HUES64 (cell line): ENCODE data around the gene STAP1.

ENCODE experiments used
- H3K27ac ChIP-seq: 2 replicates; pipeline ENCODE4 v1.7.0; 2013; ENCODE audit warnings: low read depth, low read length, inconsistent platforms
- H3K27me3 ChIP-seq: 2 replicates; pipeline ENCODE4 v1.6.1; 2013; ENCODE audit warnings: mild to moderate bottlenecking, low read length; ENCODE audit not compliant: insufficient read depth
- H3K36me3 ChIP-seq: 2 replicates; pipeline ENCODE4 v1.6.1; 2013; ENCODE audit warnings: mild to moderate bottlenecking, low read length; ENCODE audit not compliant: insufficient read depth
- H3K4me1 ChIP-seq: 2 replicates; pipeline ENCODE4 v1.6.1; 2013; ENCODE audit warnings: mild to moderate bottlenecking, low read length, moderate library complexity; ENCODE audit not compliant: insufficient read depth
- H3K4me3 ChIP-seq: 2 replicates; pipeline ENCODE4 v1.5.1; 2013; ENCODE audit warnings: mild to moderate bottlenecking, low read length, moderate library complexity
- H3K9ac ChIP-seq: 2 replicates; pipeline ENCODE4 v1.6.1; 2013; ENCODE audit warnings: mild to moderate bottlenecking, low read depth, low read length
- H3K9me3 ChIP-seq: 2 replicates; pipeline ENCODE4 v1.6.1; 2013; ENCODE audit warnings: low read depth, low read length; ENCODE audit not compliant: insufficient read depth
- WGBS: fragments of 150-250, 120-280 bp; methylation state at CpG from one replicate; pipeline ENCODE4 v1.1.7; 2013; ENCODE audit warnings: missing lambda C conversion rate; 5-methylcytosine and 5-hydroxymethylcytosine counted together

Gene STAP1

GRCh38 chr4:67556436-67556835 is 2.1 kb upstream of the STAP1 start:
- H3K4me1 ChIP-seq = no peaks in the 10 kb centered on the region
- H3K9me3 ChIP-seq = no peaks in the 10 kb centered on the region
- no peak overlapping the region for H3K4me3 ChIP-seq
- no peak overlapping the region for H3K27ac ChIP-seq
- H3K36me3 ChIP-seq = no peaks in the 10 kb centered on the region
- no peaks in the 10 kb centered on the region for H3K27me3 ChIP-seq
- WGBS = 97% methylated on average over 1 of the region's 2 CpGs
- no peak overlapping the region for H3K9ac ChIP-seq

DNA sequence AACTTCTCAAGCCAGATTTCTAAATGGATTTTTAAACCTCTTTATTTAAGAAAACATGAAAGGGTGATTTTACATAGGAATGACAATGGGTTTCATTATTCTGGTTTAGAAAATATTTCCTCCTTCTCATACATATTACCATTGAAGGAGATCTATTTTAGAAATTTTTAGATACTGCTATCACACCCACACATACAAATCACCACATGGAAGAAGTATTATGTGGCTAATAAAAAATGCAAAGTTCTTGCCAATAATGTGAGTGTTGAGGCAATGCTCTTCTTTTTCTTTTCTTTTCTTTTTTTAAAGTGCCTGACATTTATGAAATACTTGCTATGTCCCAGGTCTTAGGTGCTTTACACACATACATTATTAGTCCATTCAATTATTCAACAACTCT is 6.8 kb downstream of the STAP1 start:
- no peaks in the 10 kb centered on the region for H3K4me1 ChIP-seq
- H3K4me3 ChIP-seq = no peak overlapping the region
- no peaks in the 10 kb centered on the region for H3K9me3 ChIP-seq
- no peak overlapping the region for H3K27ac ChIP-seq
- H3K9ac ChIP-seq = no peak overlapping the region
- H3K36me3 ChIP-seq = no peaks in the 10 kb centered on the region
- H3K27me3 ChIP-seq = no peaks in the 10 kb centered on the region

DNA sequence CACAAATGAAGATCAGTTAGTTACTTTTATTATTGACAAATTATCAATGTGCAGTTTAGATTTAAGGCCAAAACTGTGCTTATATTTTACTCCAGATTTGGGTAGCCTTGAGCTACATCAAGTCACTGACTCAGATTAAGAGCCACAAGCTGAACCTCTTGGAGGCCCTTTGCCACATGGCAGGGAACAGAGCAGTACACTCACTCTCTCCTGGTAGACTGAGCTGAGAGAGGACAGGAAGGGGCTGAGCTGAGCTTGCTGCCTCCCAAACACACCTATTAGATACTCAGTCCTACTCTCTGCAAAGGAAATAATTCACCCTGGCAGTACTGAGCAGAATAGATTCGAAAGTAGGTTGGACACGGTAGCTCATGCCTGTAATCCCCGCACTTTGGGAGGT is 7.8 kb downstream of the STAP1 start:
- no peak overlapping the region for H3K27ac ChIP-seq
- H3K4me1 ChIP-seq = no peaks in the 10 kb centered on the region
- no peak overlapping the region for H3K4me3 ChIP-seq
- WGBS = 98% methylated on average over 3 of the region's 3 CpGs
- no peaks in the 10 kb centered on the region for H3K27me3 ChIP-seq
- H3K9ac ChIP-seq = no peak overlapping the region
- H3K36me3 ChIP-seq = no peaks in the 10 kb centered on the region
- no peaks in the 10 kb centered on the region for H3K9me3 ChIP-seq

GRCh38 chr4:67568820-67569219 is 10.3 kb downstream of the STAP1 start:
- Histone ChIP-seq H3K36me3 (no peaks in the 10 kb centered on the region), H3K4me3 (no peak overlapping the region), H3K4me1 (no peaks in the 10 kb centered on the region), H3K9ac (no peak overlapping the region), H3K27ac (no peak overlapping the region), H3K27me3 (no peaks in the 10 kb centered on the region), H3K9me3 (no peaks in the 10 kb centered on the region)
- WGBS = 100% methylated on average over 1 of the region's 2 CpGs

DNA sequence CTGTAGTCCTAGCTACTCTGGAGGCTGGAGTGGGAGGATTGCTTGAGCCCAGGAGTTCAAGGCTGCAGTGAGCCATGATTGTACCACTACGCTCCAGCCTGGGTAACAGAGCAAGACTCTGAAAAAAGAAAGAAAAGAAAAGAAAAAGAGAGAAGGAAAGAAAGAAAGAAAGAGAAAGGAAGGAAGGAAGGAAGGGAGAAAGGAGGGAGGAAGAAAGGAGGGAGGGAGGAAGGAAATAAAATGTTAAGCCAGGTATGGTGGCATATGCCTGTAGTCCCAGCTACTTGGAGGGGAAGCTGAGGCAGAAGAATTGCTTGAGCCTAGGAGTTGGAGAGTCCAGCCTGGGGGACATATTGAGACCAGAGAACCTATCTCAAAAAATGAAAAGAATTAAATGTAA is 12.0 kb downstream of the STAP1 start:
- 97% methylated on average over 1 of the region's 1 CpG for WGBS
- Histone ChIP-seq H3K36me3 (no peaks in the 10 kb centered on the region), H3K4me3 (no peak overlapping the region), H3K27ac (no peak overlapping the region), H3K4me1 (peaks cover 2% of the 10 kb centered on the region; the same call in 1 of the 2 replicates), H3K27me3 (no peaks in the 10 kb centered on the region), H3K9ac (no peak overlapping the region), H3K9me3 (no peaks in the 10 kb centered on the region)

GRCh38 chr4:67571975-67572374 is 13.4 kb downstream of the STAP1 start:
- no peak overlapping the region for H3K27ac ChIP-seq
- no peaks in the 10 kb centered on the region for H3K36me3 ChIP-seq
- H3K4me1 ChIP-seq = peaks cover 7% of the 10 kb centered on the region; the same call in 1 of the 2 replicates
- no peaks in the 10 kb centered on the region for H3K9me3 ChIP-seq
- no peaks in the 10 kb centered on the region for H3K27me3 ChIP-seq
- WGBS = 97% methylated on average over 1 of the region's 1 CpG
- no peak overlapping the region for H3K4me3 ChIP-seq
- no peak overlapping the region for H3K9ac ChIP-seq

DNA sequence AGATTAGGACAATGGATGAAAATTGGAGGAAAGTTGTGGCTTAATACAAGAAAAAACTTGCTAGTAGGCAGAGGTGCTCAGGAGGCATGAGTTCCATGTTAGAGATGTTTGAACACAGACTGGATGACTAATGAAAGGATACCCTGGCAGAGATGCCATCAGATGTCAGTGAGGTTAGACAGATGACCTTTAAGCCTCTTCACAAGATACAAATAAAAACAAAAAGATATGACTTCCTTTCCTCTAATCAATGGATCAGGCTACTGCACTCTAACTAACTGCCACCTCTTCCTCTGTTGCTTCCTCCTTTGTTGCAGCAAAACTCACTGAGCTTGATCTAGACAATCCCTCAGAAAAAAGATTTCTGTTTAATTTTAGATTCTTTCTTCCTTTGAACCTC is 14.7 kb downstream of the STAP1 start:
- Histone ChIP-seq H3K9me3 (no peaks in the 10 kb centered on the region), H3K36me3 (no peaks in the 10 kb centered on the region), H3K4me3 (no peak overlapping the region), H3K27me3 (no peaks in the 10 kb centered on the region), H3K9ac (no peak overlapping the region), H3K4me1 (peaks cover 7% of the 10 kb centered on the region; the same call in 1 of the 2 replicates), H3K27ac (no peak overlapping the region)

DNA sequence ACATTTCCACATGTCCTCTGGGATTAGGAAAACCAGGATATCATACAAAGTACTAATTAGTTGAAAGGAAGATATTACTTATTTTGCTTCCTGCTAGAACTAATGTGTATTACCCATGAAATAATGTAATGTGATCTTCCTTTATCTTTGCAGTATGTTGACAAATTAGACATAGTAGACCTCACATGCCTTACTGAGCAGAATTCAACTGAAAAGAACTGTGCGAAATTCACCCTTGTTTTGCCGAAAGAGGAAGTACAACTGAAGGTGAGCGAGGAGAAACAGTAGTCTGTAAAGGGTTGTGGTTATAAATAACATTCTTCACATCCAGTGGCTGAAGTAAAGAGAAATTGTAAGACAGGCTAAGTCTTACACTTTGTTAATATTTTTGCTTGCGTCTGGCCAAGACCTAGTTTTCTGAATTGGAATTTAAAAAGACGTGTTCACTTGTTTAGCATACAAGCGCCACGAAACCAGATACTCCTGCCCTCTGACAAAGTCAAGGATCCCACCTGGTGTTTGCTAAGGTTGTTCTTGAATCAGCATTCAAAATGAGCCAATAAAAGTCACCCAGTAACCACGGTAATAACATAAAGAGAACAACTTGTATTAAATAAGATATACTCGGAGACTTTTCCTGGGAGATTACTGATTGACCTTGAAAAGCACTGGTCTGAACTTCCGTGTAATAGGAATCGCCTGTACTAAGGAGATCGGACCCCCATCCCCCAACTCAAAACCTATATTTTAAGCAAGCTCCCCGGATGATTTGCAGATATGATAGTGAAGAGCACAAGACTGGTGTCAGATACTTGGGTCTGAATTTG is 16.9 kb downstream of the STAP1 start:
- Histone ChIP-seq H3K9me3 (no peaks in the 10 kb centered on the region), H3K9ac (no peak overlapping the region), H3K27me3 (no peaks in the 10 kb centered on the region), H3K4me1 (peaks cover 7% of the 10 kb centered on the region; the same call in 1 of the 2 replicates), H3K27ac (no peak overlapping the region), H3K4me3 (no peak overlapping the region), H3K36me3 (no peaks in the 10 kb centered on the region)
- 90% methylated on average over 10 of the region's 13 CpGs for WGBS

- 83% methylated on average over 2 of the region's 4 CpGs for WGBS
- no peaks in the 10 kb centered on the region for H3K9me3 ChIP-seq
- H3K36me3 ChIP-seq = no peaks in the 10 kb centered on the region
- no peak overlapping the region for H3K27ac ChIP-seq
- no peak overlapping the region for H3K9ac ChIP-seq
- peaks cover 7% of the 10 kb centered on the region; the same call in 1 of the 2 replicates for H3K4me1 ChIP-seq
- no peaks in the 10 kb centered on the region for H3K27me3 ChIP-seq
- no peak overlapping the region for H3K4me3 ChIP-seq
Observed at GRCh38 chr4:67576059-67576466, 17.5 kb downstream of the STAP1 start.

- Histone ChIP-seq H3K4me1 (peaks cover 7% of the 10 kb centered on the region; the same call in 1 of the 2 replicates), H3K9me3 (no peaks in the 10 kb centered on the region), H3K36me3 (no peaks in the 10 kb centered on the region), H3K27ac (no peak overlapping the region), H3K4me3 (no peak overlapping the region), H3K27me3 (no peaks in the 10 kb centered on the region), H3K9ac (no peak overlapping the region)
- no CpG with 5 or more reads among the region's 1 CpG for WGBS
Observed at GRCh38 chr4:67576538-67576937, 18.0 kb downstream of the STAP1 start.

DNA sequence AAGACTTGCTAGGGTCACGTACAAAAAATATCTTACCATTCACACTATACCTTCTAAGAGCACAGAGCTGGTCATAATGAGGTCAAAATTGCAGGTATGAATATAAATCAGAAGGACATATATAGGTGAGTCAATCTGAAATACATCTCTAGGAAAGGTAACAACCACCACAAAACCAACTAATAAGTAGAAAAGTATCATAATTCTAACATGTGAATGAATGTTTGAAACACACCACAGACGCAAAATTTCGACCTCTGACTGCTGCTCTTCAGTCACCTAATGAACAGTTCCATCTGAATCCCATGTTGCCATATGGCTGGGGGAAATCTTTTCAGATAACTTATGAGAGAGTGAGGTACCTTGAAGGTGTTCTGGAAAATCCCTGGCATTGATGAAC is 22.1 kb downstream of the STAP1 start:
- 81% methylated on average over 3 of the region's 3 CpGs for WGBS
- Histone ChIP-seq H3K27me3 (no peaks in the 10 kb centered on the region), H3K4me1 (peaks cover 4% of the 10 kb centered on the region; the same call in 1 of the 2 replicates), H3K9me3 (no peaks in the 10 kb centered on the region), H3K9ac (no peak overlapping the region), H3K4me3 (no peak overlapping the region), H3K36me3 (no peaks in the 10 kb centered on the region), H3K27ac (no peak overlapping the region)
